OCI-LY1 (cell line): ENCODE measurements around the gene GALNT9.
"Not testable (repeated sequence)": the region's sequence is repeated elsewhere in the genome, so short reads cannot be mapped to it uniquely, and the experiment has no call there.

Experiments
- H2AFZ ChIP-seq: fragments of 200-600 bp; sonication (generic), shearing (Covaris generic); 2 replicates; pipeline ENCODE4 v1.6.0; 2014; ENCODE audit warnings: antibody characterized with exemption, mild to moderate bottlenecking, low read length
- H3F3A ChIP-seq: fragments of 200-600 bp; sonication (generic), shearing (Covaris generic); 2 replicates; pipeline ENCODE4 v1.6.0; 2014; ENCODE audit warnings: mild to moderate bottlenecking, antibody characterized with exemption, low read length, moderate library complexity; ENCODE audit not compliant: insufficient read depth
- H3K27ac ChIP-seq: fragments of 200-600 bp; sonication (generic); 2 replicates; pipeline ENCODE4 v1.5.1; 2014; ENCODE audit warnings: low read length, mixed run types, mild to moderate bottlenecking, low read depth; ENCODE audit not compliant: poor library complexity, severe bottlenecking
- H3K27me3 ChIP-seq: fragments of 200-600 bp; sonication (generic); 2 replicates; pipeline ENCODE4 v1.6.0; 2014; ENCODE audit warnings: antibody characterized with exemption, mild to moderate bottlenecking, low read length, moderate library complexity; ENCODE audit not compliant: insufficient read depth
- H3K36me3 ChIP-seq: fragments of 200-600 bp; sonication (generic); 2 replicates; pipeline ENCODE4 v1.6.1; 2014; ENCODE audit warnings: mild to moderate bottlenecking, antibody characterized with exemption, low read length, moderate library complexity, mixed read lengths; ENCODE audit not compliant: insufficient read depth
- H3K4me1 ChIP-seq: fragments of 200-600 bp; sonication (generic); 2 replicates; pipeline ENCODE4 v1.5.1; 2014; ENCODE audit warnings: mild to moderate bottlenecking, low read length, moderate library complexity; ENCODE audit not compliant: insufficient read depth, severe bottlenecking
- H3K4me2 ChIP-seq: fragments of 200-600 bp; sonication (generic), shearing (Covaris generic); 2 replicates; pipeline ENCODE4 v1.6.1; 2014; ENCODE audit warnings: low read length
- H3K4me3 ChIP-seq: fragments of 200-600 bp; sonication (generic); 2 replicates; pipeline ENCODE4 v1.5.1; 2014; ENCODE audit warnings: low read length, low read depth, mild to moderate bottlenecking, mixed read lengths; ENCODE audit not compliant: poor library complexity, severe bottlenecking
- H3K79me2 ChIP-seq: fragments of 200-600 bp; shearing (Covaris generic); 2 replicates; pipeline ENCODE4 v1.6.1; 2016; ENCODE audit warnings: mixed run types, low read length, mixed read lengths; ENCODE audit not compliant: insufficient read depth
- H3K9ac ChIP-seq: fragments of 200-600 bp; sonication (generic), shearing (Covaris generic); 2 replicates; pipeline ENCODE4 v1.6.1; 2014; ENCODE audit warnings: mild to moderate bottlenecking, low read length, mixed read lengths
- H3K9me2 ChIP-seq: fragments of 200-600 bp; sonication (generic), shearing (Covaris generic); 2 replicates; pipeline ENCODE4 v1.6.1; 2014; ENCODE audit warnings: low read depth, mild to moderate bottlenecking, low read length, mixed read lengths
- H3K9me3 ChIP-seq: fragments of 200-600 bp; shearing (Covaris generic); 2 replicates; pipeline ENCODE4 v1.6.1; 2014; ENCODE audit warnings: low read length, mixed read lengths
- H4K20me1 ChIP-seq: fragments of 200-600 bp; sonication (generic), shearing (Covaris generic); 2 replicates; pipeline ENCODE4 v1.6.0; 2016; ENCODE audit warnings: mild to moderate bottlenecking, low read length; ENCODE audit not compliant: insufficient read depth
- CTCF ChIP-seq: fragments of 200-600 bp; sonication (generic), shearing (Covaris generic); IDR thresholded peaks from 2 replicates; pipeline ENCODE4 v1.5.1; 2017; ENCODE audit warnings: mild to moderate bottlenecking, antibody characterized with exemption, low read length, moderate library complexity, mixed read lengths
- EZH2 ChIP-seq: fragments of 200-600 bp; sonication (generic), shearing (Covaris generic); IDR thresholded peaks from 2 replicates; pipeline ENCODE4 v1.8.0; 2017; ENCODE audit warnings: borderline replicate concordance, mixed run types, mild to moderate bottlenecking, antibody characterized with exemption, low read length, moderate library complexity, mixed read lengths

Gene GALNT9

GRCh38 chr12:132196038-132196872 is 133.1 kb downstream of the GALNT9 start:
- Histone ChIP-seq H3K9me3 (peaks cover 7% of the 10 kb centered on the region), H3K27ac (no peak overlapping the region), H3K9me2 (no peaks in the 10 kb centered on the region), H2AFZ (no peak overlapping the region), H4K20me1 (no peaks in the 10 kb centered on the region), H3K9ac (no peak overlapping the region), H3K4me1 (no peaks in the 10 kb centered on the region), H3K27me3 (no peaks in the 10 kb centered on the region; the same call in 1 of the 2 replicates), H3K79me2 (no peaks in the 10 kb centered on the region), H3K36me3 (no peaks in the 10 kb centered on the region), H3K4me3 (no peak overlapping the region), H3F3A (no peaks in the 10 kb centered on the region), H3K4me2 (no peak overlapping the region)
- no peak for TF ChIP-seq EZH2
- no peak for TF ChIP-seq CTCF

DNA sequence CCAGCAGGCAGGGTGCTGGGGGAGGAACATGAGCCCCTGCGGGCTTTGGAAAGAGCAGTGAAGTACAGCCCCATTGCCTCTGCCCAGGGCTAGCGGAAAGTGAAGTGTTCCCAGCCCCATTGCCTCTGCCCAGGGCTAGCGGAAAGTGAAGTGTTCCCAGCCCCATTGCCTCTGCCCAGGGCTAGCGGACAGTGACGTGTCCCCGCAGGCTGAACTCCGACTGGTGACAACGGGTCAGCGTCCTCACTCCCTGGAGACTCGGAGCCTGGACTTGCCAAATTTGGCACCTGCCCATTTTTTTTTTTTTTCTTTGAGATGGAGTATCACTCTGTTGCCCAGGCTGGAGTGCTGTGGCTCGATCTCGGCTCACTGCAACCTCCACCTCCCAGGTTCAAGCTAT is 134.1 kb downstream of the GALNT9 start:
- H3K36me3 ChIP-seq, H2AFZ ChIP-seq, H3K9me3 ChIP-seq, H4K20me1 ChIP-seq, H3K9me2 ChIP-seq, H3K9ac ChIP-seq, H3K27ac ChIP-seq, H3K4me1 ChIP-seq, H3K27me3 ChIP-seq, H3K4me2 ChIP-seq, H3K79me2 ChIP-seq, H3K4me3 ChIP-seq, H3F3A ChIP-seq: not testable (repeated sequence)

- H3K4me2 ChIP-seq: no peak overlapping the region
- no peak overlapping the region for H2AFZ ChIP-seq
- H3F3A ChIP-seq: no peaks in the 10 kb centered on the region
- peaks cover 8% of the 10 kb centered on the region for H3K4me1 ChIP-seq
- no peak overlapping the region for H3K27ac ChIP-seq
- H3K79me2 ChIP-seq: no peaks in the 10 kb centered on the region
- H3K36me3 ChIP-seq: no peaks in the 10 kb centered on the region
- peaks cover 7% of the 10 kb centered on the region for H3K9me3 ChIP-seq
- TF ChIP-seq CTCF (no peak), EZH2 (no peak)
- no peaks in the 10 kb centered on the region; the same call in 1 of the 2 replicates for H3K27me3 ChIP-seq
- no peaks in the 10 kb centered on the region for H4K20me1 ChIP-seq
- H3K9ac ChIP-seq: no peak overlapping the region
- no peaks in the 10 kb centered on the region for H3K9me2 ChIP-seq
- H3K4me3 ChIP-seq: no peak overlapping the region
Observed at GRCh38 chr12:132194556-132194955, 134.8 kb downstream of the GALNT9 start.

DNA sequence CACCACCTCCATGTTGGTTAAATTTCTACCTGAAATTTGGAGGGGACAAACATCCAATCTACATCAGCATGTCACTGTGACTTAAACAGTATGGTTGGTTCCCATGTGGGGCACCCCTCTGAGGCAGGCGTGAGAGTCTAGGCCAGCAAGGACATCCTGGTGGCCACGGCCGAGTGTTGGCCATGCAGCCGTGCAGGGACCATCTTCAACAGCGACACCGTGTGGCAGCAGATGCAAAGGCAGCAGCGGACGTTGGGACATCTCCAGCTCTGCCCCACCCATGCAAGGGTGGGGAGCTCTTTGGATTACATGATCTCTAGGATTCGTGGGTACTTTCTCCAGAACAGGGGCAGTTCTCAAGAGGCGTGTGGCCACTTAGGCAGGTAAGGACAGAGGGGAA is 135.3 kb downstream of the GALNT9 start:
- no peak overlapping the region for H3K9ac ChIP-seq
- peaks cover 8% of the 10 kb centered on the region for H3K4me1 ChIP-seq
- no peaks in the 10 kb centered on the region for H3K9me2 ChIP-seq
- no peak overlapping the region for H3K4me3 ChIP-seq
- H3K9me3 ChIP-seq: peaks cover 7% of the 10 kb centered on the region
- no peak overlapping the region for H2AFZ ChIP-seq
- H3K36me3 ChIP-seq: no peaks in the 10 kb centered on the region
- no peaks in the 10 kb centered on the region for H3F3A ChIP-seq
- TF ChIP-seq EZH2 (no peak), CTCF (peak; percentile 35; the same call in 1 of the 2 replicates)
- H3K79me2 ChIP-seq: no peaks in the 10 kb centered on the region
- H3K4me2 ChIP-seq: no peak overlapping the region
- H3K27me3 ChIP-seq: no peaks in the 10 kb centered on the region; the same call in 1 of the 2 replicates
- no peaks in the 10 kb centered on the region for H4K20me1 ChIP-seq
- H3K27ac ChIP-seq: no peak overlapping the region
